Hepatocyte (in vitro differentiated cells): ENCODE results near the gene HERC2. TPM values are rescaled to one million over a fixed set of nuclear protein-coding genes. Genes with fewer than 3 reads are reported as not detected.
"Not testable (repeated sequence)": the region's sequence is repeated elsewhere in the genome, so short reads cannot be mapped to it uniquely, and the experiment has no call there.

Experiments used
- DNase-seq: peaks from one replicate; pipeline ENCODE4 v3.0.0-alpha.2; 2016; ENCODE audit warnings: low spot score
- H2AFZ ChIP-seq: fragments of 200-600 bp; sonication (generic); 2 replicates; pipeline ENCODE4 v1.6.0; 2016; ENCODE audit warnings: antibody characterized with exemption, mild to moderate bottlenecking
- H3K27ac ChIP-seq: fragments of 200-600 bp; sonication (generic); 2 replicates; pipeline ENCODE4 v1.5.1; 2016; ENCODE audit warnings: mild to moderate bottlenecking
- H3K27me3 ChIP-seq: fragments of 200-600 bp; sonication (generic); 2 replicates; pipeline ENCODE4 v1.6.1; 2016
- H3K36me3 ChIP-seq: fragments of 200-600 bp; sonication (generic); replicated peaks from 2 replicates; pipeline ENCODE4 v1.5.1; 2016; ENCODE audit warnings: low read depth; ENCODE audit not compliant: insufficient read depth
- H3K4me1 ChIP-seq: fragments of 200-600 bp; sonication (generic); 2 replicates; pipeline ENCODE4 v1.5.1; 2016; ENCODE audit warnings: mild to moderate bottlenecking, moderate library complexity; ENCODE audit not compliant: insufficient read depth
- H3K4me2 ChIP-seq: fragments of 200-600 bp; sonication (generic); 2 replicates; pipeline ENCODE4 v1.6.0; 2016
- H3K4me3 ChIP-seq: fragments of 200-600 bp; sonication (generic); 2 replicates; pipeline ENCODE4 v1.5.1; 2016; ENCODE audit warnings: mild to moderate bottlenecking
- H3K79me2 ChIP-seq: fragments of 200-600 bp; sonication (generic); 2 replicates; pipeline ENCODE4 v1.6.0; 2017; ENCODE audit warnings: mild to moderate bottlenecking
- H3K9me2 ChIP-seq: fragments of 200-600 bp; sonication (generic); replicated peaks from 2 replicates; pipeline ENCODE4 v1.6.0; 2017; ENCODE audit warnings: mild to moderate bottlenecking; ENCODE audit not compliant: insufficient read depth
- H3K9me3 ChIP-seq: fragments of 200-600 bp; sonication (generic); 2 replicates; pipeline ENCODE4 v1.5.1; 2016; ENCODE audit warnings: low read depth, mild to moderate bottlenecking
- H4K20me1 ChIP-seq: fragments of 200-600 bp; sonication (generic); 2 replicates; pipeline ENCODE4 v1.6.0; 2016; ENCODE audit warnings: mild to moderate bottlenecking; ENCODE audit not compliant: insufficient read depth, poor library complexity, severe bottlenecking
- EZH2 ChIP-seq: fragments of 200-600 bp; sonication (generic); IDR thresholded peaks from 2 replicates; pipeline ENCODE4 v1.6.1; 2016; ENCODE audit warnings: antibody characterized with exemption, mild to moderate bottlenecking, borderline replicate concordance
- EZH2phosphoT487 ChIP-seq: fragments of 200-600 bp; sonication (generic); IDR thresholded peaks from one replicate; pipeline ENCODE4 v1.6.1; 2018; ENCODE audit warnings: antibody characterized with exemption, mild to moderate bottlenecking, low read depth, moderate library complexity; ENCODE audit not compliant: unreplicated experiment, severe bottlenecking
- WGBS: methylation state at CpG from one replicate; pipeline ENCODE4 v1.1.6; 2016; ENCODE audit warnings: low lambda C conversion rate; ENCODE audit errors: missing lambda C conversion rate; 5-methylcytosine and 5-hydroxymethylcytosine counted together
- polyA plus RNA-seq: library from polyadenylated mRNA; unstranded; fragments of >200 nt; fragmentation: Nextera tagmentation; extraction: Ambion mirVana; gene quantifications from 2 replicates; pipeline ENCODE4 v1.2.1, GENCODE V29; 2016
- total RNA-seq: library from RNA; depleted of rRNA; stranded (reverse); fragments of >200 nt; gene quantifications from 2 replicates; pipeline ENCODE4 v1.2.3, GENCODE V29; 2014
- TF ChIP-seq, protein P1 (sequence below): fragments of 200-600 bp; sonication (generic); IDR thresholded peaks from 2 replicates; pipeline ENCODE4 v1.5.1; 2016; ENCODE audit warnings: antibody characterized with exemption, mild to moderate bottlenecking; ENCODE audit not compliant: poor library complexity

HERC2 gene
- total and polyA plus RNA-seq, 2 experiments from 2014 or later: 30.2 to 57.4 TPM

DNA sequence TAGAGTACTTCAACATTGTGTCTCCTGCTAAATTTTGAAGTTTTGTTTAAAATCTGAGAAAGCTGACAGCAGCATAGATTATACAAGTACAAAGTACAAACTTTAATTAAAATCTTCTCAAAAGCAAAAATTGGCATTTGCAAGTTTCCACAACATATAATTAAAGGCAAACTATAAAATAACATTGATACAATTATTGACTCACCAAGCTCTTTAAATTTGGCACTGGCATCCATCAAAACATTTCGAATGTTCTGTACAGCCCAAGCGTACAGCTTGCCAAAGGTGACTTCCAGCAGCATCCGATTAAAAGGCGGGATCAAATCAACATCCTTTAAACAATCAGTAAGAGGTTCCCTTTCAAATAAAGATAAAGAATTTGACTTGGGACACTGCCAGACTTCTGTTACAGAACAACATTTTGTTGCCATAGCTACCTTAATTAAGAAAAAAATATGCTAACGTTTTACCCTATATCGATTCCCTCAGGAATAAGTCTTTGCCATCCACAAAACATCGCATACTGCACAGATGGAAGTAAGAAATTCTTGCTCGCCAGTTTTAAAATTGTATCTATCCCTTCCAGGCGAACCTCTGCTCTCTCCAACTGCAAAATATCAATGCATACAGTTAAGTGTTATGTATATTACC lies 92.9 kb downstream of the HERC2 start:
- H3K79me2 ChIP-seq, H2AFZ ChIP-seq, H3K27me3 ChIP-seq, DNase-seq, H3K27ac ChIP-seq, H3K9me2 ChIP-seq, H3K9me3 ChIP-seq, H3K4me1 ChIP-seq, H4K20me1 ChIP-seq, H3K4me3 ChIP-seq, H3K36me3 ChIP-seq, H3K4me2 ChIP-seq: not testable (repeated sequence)
- 91% methylated on average over 9 of the region's 9 CpGs for WGBS

GRCh38 chr15:28228096-28228495 lies 93.9 kb downstream of the HERC2 start:
- TF ChIP-seq EZH2 (no peak), EZH2phosphoT487 (no peak)
- TF ChIP-seq, protein P1, sequence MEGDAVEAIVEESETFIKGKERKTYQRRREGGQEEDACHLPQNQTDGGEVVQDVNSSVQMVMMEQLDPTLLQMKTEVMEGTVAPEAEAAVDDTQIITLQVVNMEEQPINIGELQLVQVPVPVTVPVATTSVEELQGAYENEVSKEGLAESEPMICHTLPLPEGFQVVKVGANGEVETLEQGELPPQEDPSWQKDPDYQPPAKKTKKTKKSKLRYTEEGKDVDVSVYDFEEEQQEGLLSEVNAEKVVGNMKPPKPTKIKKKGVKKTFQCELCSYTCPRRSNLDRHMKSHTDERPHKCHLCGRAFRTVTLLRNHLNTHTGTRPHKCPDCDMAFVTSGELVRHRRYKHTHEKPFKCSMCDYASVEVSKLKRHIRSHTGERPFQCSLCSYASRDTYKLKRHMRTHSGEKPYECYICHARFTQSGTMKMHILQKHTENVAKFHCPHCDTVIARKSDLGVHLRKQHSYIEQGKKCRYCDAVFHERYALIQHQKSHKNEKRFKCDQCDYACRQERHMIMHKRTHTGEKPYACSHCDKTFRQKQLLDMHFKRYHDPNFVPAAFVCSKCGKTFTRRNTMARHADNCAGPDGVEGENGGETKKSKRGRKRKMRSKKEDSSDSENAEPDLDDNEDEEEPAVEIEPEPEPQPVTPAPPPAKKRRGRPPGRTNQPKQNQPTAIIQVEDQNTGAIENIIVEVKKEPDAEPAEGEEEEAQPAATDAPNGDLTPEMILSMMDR: no peak
- Histone ChIP-seq H3K4me3 (no peak overlapping the region), H3K79me2 (no peaks in the 10 kb centered on the region), H3K4me2 (no peak overlapping the region), H3K36me3 (no peaks in the 10 kb centered on the region), H3K9me3 (no peaks in the 10 kb centered on the region), H2AFZ (no peak overlapping the region), H3K4me1 (no peaks in the 10 kb centered on the region), H4K20me1 (no peaks in the 10 kb centered on the region), H3K27me3 (no peaks in the 10 kb centered on the region), H3K9me2 (no peaks in the 10 kb centered on the region), H3K27ac (no peak overlapping the region)
- DNase-seq: no peak
- 99% methylated on average over 18 of the region's 18 CpGs for WGBS

DNA sequence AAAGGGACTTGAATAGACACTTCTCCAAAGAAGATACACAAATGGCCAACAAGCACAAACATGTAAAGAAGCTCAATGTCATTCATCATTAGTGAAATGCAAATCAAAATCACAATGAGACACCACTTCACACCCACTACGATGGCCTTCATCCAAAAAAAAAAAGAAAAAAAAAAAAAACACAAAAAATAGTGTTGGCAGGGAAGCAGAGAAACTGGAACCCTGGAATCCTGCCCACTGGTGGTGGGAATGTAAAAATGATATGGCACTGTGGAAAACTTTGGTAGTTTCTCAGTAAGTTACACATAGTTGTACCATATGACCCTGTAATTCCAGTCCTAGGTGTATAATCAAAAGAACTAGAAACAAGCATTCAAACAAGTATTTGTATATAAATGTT lies 94.7 kb downstream of the HERC2 start:
- not testable (repeated sequence) for H4K20me1 ChIP-seq, H3K9me2 ChIP-seq, H2AFZ ChIP-seq, H3K79me2 ChIP-seq, H3K4me1 ChIP-seq, H3K36me3 ChIP-seq, H3K27me3 ChIP-seq, H3K27ac ChIP-seq, H3K4me2 ChIP-seq, DNase-seq, H3K9me3 ChIP-seq, H3K4me3 ChIP-seq
- WGBS: 88% methylated on average over 1 of the region's 1 CpG
- TF ChIP-seq, protein P1: peak; percentile 35

DNA sequence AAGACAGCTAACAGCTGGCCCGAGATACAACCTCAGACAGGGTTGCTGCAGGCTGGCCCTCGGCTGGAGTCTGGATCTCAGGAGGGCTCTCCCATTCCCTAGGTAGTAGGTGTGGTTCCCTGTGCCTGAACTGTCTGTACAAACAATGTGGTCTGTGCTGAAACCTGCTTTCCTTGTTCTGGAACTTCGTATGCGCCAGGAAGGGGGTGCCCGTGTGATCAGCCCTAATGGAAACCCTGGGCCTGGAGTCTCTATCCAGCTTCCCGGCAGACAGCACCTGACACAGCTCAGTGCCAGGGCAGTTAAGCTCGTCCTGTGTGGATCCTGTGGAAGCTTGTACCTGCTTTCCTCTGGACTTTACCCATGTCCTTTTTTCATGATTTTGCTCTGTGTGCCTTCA lies 99.4 kb downstream of the HERC2 start:
- not testable (repeated sequence) for H4K20me1 ChIP-seq, H3K4me1 ChIP-seq, H3K36me3 ChIP-seq, H3K27me3 ChIP-seq, H3K4me2 ChIP-seq, H3K9me3 ChIP-seq, H3K79me2 ChIP-seq, H3K27ac ChIP-seq, H3K4me3 ChIP-seq, H3K9me2 ChIP-seq, H2AFZ ChIP-seq
- WGBS: 86% methylated on average over 7 of the region's 7 CpGs
- DNase-seq: peak; percentile 20

DNA sequence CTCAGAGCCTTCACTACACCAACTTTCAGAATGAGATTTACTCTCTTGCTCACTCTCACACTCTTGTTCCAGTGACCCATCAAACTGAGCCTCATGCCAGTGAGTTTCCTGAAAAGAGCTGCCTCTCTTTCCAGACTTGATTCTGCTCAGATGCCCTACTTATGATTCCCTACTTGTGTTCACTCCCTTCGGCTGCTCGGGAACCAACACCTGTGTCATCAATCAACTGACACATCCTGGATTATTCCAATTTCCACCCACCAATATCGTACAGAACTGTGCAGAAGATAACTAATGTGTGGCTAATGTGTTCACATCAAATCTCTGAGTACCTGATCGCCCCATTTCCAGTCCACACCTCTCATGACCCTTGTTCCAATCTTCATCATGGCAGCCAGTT lies 100.3 kb downstream of the HERC2 start:
- H3K4me1 ChIP-seq, H3K4me2 ChIP-seq, H3K9me2 ChIP-seq, DNase-seq, H3K79me2 ChIP-seq, H3K27me3 ChIP-seq, H3K4me3 ChIP-seq, H4K20me1 ChIP-seq, H3K36me3 ChIP-seq, H3K9me3 ChIP-seq, H2AFZ ChIP-seq, H3K27ac ChIP-seq: not testable (repeated sequence)
- WGBS: 99% methylated on average over 4 of the region's 4 CpGs
